GM10266 (cell line): ENCODE results near the gene PANK4.

Source experiments
- DNase-seq: peaks from one replicate; pipeline ENCODE4 v3.0.0; 2012; ENCODE audit errors: extremely low spot score
- TF ChIP-seq, protein P1 (sequence below): IDR thresholded peaks from 2 replicates; pipeline ENCODE4 v1.5.1; 2012; ENCODE audit warnings: mild to moderate bottlenecking, low read depth; ENCODE audit not compliant: control insufficient read depth, insufficient read depth; ENCODE audit errors: missing control alignments

The PANK4 gene

DNA sequence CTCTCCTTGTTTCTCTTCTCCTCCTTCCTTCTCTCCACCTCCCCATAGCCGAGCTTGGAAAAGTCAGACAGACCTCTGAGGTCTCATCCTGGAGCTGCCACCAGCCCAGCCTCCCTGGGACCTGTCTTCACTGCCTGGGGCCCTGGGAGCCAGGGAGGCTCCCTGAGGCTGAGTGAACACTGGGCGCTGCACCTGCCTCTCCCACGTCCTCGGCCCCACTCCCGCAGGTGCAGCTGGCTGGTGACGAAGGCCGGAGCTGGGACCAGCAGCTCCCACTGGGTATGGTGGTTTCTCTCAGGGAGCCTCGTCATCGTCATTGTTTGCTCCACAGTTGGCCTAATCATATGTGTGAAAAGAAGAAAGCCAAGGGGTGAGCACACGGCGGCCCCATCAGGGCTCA is 35.0 kb upstream of the PANK4 start:
- TF ChIP-seq, protein P1, sequence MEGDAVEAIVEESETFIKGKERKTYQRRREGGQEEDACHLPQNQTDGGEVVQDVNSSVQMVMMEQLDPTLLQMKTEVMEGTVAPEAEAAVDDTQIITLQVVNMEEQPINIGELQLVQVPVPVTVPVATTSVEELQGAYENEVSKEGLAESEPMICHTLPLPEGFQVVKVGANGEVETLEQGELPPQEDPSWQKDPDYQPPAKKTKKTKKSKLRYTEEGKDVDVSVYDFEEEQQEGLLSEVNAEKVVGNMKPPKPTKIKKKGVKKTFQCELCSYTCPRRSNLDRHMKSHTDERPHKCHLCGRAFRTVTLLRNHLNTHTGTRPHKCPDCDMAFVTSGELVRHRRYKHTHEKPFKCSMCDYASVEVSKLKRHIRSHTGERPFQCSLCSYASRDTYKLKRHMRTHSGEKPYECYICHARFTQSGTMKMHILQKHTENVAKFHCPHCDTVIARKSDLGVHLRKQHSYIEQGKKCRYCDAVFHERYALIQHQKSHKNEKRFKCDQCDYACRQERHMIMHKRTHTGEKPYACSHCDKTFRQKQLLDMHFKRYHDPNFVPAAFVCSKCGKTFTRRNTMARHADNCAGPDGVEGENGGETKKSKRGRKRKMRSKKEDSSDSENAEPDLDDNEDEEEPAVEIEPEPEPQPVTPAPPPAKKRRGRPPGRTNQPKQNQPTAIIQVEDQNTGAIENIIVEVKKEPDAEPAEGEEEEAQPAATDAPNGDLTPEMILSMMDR, result no peak
- no peak for DNase-seq

DNA sequence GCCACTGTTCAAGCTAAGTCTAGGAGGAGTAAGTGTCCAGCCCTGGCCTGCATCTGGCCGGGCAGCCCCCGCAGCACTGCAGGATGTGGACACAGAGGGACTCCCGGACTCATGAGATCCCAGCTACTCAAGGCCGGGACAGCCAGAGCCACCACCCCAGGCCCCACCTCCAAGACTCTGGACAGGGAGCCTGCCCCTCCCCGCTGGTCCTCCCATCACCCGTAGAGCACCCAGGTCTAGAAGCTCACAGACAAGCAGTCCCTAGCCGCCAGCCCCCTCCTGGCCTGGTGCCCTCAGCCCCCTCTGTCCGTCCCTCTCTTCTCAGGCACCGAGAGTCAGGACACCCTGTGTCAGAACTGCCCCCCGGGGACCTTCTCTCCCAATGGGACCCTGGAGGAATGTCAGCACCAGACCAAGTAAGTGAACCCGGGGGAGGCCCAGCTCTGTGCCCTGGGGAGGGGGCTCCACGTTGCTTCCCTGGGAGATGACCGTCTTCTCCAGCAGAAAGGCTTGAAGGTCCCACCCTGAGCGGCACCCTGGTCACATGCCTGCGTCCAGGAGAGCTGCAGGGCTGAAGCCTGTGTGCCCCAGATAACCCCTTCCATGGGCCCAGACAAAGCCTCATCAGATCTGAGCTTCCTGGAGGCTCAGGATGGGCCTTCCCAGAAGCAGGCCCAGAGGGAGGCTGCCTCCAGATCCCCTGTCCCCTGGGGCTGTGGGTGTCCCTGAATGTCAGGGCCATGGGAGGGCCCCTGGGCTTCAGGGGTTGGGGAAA is 34.1 kb upstream of the PANK4 start:
- TF ChIP-seq, protein P1, result no peak
- DNase-seq, result no peak

DNA sequence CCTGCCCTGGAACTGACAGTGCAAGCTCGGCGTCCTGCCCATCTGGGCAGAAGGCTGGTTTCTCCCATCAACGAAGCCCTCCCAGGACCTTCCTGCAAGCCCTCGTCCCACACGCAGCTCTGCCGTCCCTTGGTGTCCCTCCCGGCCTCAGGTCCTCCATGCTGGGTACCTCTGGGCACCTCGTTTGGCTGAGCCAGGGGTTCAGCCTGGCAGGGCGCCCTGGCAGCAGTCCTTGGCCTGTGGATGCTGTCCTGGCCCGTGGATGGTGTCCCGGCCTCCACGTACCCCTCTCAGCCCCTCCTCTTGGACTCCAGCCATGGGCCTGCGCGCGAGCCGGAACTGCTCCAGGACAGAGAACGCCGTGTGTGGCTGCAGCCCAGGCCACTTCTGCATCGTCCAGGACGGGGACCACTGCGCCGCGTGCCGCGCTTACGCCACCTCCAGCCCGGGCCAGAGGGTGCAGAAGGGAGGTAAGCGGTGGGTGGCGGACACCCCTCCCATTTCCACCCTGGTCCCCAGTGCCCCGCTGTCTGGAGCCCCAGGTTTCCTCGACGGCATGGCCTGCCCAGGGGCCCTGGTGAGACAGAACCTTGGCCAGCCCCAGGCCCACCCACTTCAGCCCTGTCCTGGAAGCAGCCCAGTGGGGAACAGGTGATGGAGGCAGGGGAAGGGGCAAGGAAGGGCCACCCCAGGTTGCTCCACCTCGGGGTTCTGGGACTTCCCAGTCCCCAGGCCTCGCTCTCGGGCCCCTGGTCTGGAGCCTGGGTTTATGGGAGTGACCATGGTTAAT is 33.3 kb upstream of the PANK4 start:
- TF ChIP-seq, protein P1, result no peak
- DNase-seq, result no peak

DNA sequence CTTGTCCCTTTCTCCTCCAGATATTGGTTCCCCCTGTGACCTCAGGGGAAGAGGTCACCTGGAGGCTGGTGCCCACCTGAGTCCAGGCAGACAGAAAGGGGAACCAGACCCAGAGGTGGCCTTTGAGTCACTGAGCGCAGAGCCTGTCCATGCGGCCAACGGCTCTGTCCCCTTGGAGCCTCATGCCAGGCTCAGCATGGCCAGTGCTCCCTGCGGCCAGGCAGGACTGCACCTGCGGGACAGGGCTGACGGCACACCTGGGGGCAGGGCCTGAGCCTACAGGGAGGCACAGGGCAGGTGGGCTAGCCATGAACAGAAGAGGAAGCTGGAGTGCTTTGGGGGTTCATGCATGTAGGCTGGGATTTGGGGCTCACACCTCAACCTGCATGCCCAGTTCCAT is 32.5 kb upstream of the PANK4 start:
- TF ChIP-seq, protein P1, result no peak
- DNase-seq, result no peak

DNA sequence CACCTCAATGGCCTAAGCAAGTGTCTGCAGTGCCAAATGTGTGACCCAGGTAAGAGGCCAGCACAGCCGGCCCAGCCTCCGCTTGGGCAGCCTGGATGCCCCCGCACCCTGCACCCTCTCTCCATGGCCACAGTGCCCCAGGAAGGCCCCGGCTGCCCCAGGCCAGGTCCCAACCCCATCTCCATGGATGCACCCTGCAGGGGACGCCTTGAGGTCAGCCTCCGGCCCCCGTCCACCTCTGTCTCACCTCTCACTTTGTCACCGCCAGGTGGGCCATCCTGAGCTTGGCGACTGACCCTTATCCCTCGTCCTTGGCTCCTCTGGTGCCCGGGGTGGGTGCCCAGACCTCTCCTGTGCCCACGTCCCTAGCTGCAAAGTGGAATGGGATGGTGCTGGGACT is 32.0 kb upstream of the PANK4 start:
- TF ChIP-seq, protein P1, result no peak
- no peak for DNase-seq

DNA sequence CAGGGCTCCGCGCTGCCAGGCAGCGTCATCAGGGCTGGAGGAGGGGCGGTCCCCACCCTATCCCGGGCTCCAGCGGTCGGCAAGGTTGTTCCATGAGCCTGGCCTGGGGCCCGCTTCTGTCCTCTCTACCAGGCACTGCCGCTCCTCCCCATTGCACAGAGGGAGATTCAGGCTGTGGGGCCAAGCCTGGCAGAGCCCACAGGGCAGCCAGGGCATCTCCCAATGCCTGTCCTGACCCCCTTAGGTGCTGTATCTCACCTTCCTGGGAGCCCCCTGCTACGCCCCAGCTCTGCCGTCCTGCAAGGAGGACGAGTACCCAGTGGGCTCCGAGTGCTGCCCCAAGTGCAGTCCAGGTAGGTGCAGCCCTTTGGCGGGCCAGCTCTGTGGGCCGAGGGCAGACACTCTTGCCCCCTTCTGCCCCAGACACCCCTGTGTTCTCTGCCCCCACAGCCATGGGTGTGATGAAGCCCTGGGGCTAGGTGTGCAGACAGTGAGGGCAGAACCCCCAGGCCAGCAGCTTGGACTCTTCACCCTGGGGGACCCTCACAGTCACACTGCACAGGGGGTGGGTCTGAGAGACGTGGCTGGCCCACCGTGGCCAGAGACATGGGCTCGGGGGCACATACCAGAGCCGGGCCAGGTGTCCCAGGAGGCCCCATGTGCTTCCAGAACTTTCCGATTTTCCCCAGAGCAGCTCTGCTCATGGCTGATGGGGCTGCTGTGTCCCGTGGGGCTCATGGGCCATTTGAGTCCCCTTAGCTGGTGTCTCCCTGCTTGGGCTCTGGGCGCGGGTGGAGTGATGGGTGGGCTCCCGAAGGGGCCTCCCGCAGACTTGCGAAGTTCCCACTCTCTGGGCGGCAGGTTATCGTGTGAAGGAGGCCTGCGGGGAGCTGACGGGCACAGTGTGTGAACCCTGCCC is 31.3 kb upstream of the PANK4 start:
- TF ChIP-seq, protein P1, result no peak

More for the DNA sequence above, 31.3 kb upstream of the PANK4 start:
- DNase-seq, result no peak
